Tibial nerve (tissue), 4 donors: Measurements from ENCODE around the gene DBNDD2.

ENCODE experiments used
- CTCF ChIP-seq, 5 experiments: fragments of 200-600 bp in 3 of 5; fragments of 450-650 bp in 2 of 5; sonication (generic) in 3 of 5; IDR thresholded peaks; one replicate each; pipeline ENCODE4 v1.5.1; 2016 to 2019; ENCODE audit warnings: antibody characterized with exemption in 5 of 5, mild to moderate bottlenecking in 3 of 5, moderate library complexity in 2 of 5
- EP300 ChIP-seq, 2 donors: sonication (generic); formaldehyde crosslinking; IDR thresholded peaks; one replicate each; pipeline ENCODE4 v1.6.1; 2017; ENCODE audit warnings: antibody characterized with exemption in 2 of 2, mild to moderate bottlenecking in 1 of 2
- POLR2A ChIP-seq, 2 donors: fragments of 450-650 bp; IDR thresholded peaks; one replicate each; pipeline ENCODE4 v1.6.1; 2017; ENCODE audit warnings: antibody characterized with exemption in 2 of 2, mild to moderate bottlenecking in 2 of 2, moderate library complexity in 2 of 2

GRCh38 chr20:45399018-45399417 is 9.1 kb upstream of the DBNDD2 start:
- TF ChIP-seq CTCF (IDR thresholded peaks at IDR 0.05) (no peak), EP300 (IDR thresholded peaks at IDR 0.05) (no peak), POLR2A (IDR thresholded peaks at IDR 0.05) (no peak)
